H1 (cell line): ENCODE data around the gene SYNJ2BP. TPM values are rescaled to one million over a fixed set of nuclear protein-coding genes. Genes with fewer than 3 reads are reported as not detected.
"Not testable (repeated sequence)": the region's sequence is repeated elsewhere in the genome, so short reads cannot be mapped to it uniquely, and the experiment has no call there.

Experiments
- CTCF ChIA-PET: fragments of 300-600 bp; sonication (Branson Sonifier 250); formaldehyde crosslinking; loops from one replicate; lab custom pipeline; 2021; ENCODE audit not compliant: partially characterized antibody; lab: Charles Lee
- POLR2A ChIA-PET: fragments of 300-600 bp; sonication (Branson Sonifier 250); formaldehyde crosslinking; loops from one replicate; lab custom pipeline; 2021; ENCODE audit warnings: inconsistent platforms; ENCODE audit not compliant: partially characterized antibody; lab: Charles Lee
- DNase-seq, 2 experiments: peaks; one replicate each; pipeline versions ENCODE4 v3.0.0 to v3.0.0-alpha.2; 2010 to 2022; ENCODE audit warnings: low spot score in 2 of 2, low read depth in 1 of 2, mixed read lengths in 1 of 2
- FAIRE-seq: peaks from 2 replicates; lab custom pipeline; 2011; peaks lifted over from hg19 to GRCh38; lab: Jason Lieb, UNC
- H2AFZ ChIP-seq: 2 replicates; pipeline ENCODE4 v1.8.1; 2012; ENCODE audit warnings: low read length, inconsistent platforms
- H2AK5ac ChIP-seq: 2 replicates; pipeline ENCODE4 v1.6.1; 2013; ENCODE audit warnings: low read depth, low read length
- H2BK120ac ChIP-seq: replicated peaks from 2 replicates; pipeline ENCODE3; 2013; ENCODE audit warnings: low read depth, low read length, inconsistent platforms
- H2BK12ac ChIP-seq: 2 replicates; pipeline ENCODE4 v1.6.1; 2013; ENCODE audit warnings: low read depth, low read length
- H2BK15ac ChIP-seq: 2 replicates; pipeline ENCODE4 v1.6.1; 2013; ENCODE audit warnings: low read length
- H2BK20ac ChIP-seq: 2 replicates; pipeline ENCODE4 v1.6.1; 2013; ENCODE audit warnings: low read length
- H2BK5ac ChIP-seq: 2 replicates; pipeline ENCODE4 v1.6.1; 2013; ENCODE audit warnings: low read depth, low read length
- H3K14ac ChIP-seq: 2 replicates; pipeline ENCODE4 v1.6.1; 2013; ENCODE audit warnings: inconsistent platforms; ENCODE audit not compliant: insufficient read length
- H3K18ac ChIP-seq: 2 replicates; pipeline ENCODE4 v1.6.1; 2013; ENCODE audit warnings: low read length; ENCODE audit errors: extremely low read depth
- H3K23ac ChIP-seq: 2 replicates; pipeline ENCODE4 v1.6.1; 2013; ENCODE audit warnings: inconsistent platforms; ENCODE audit not compliant: insufficient read length
- H3K23me2 ChIP-seq: 2 replicates; pipeline ENCODE4 v1.6.1; 2013; ENCODE audit warnings: low read depth, low read length
- H3K27ac ChIP-seq: 2 replicates; pipeline ENCODE4 v1.6.1; 2011; ENCODE audit warnings: low read depth, low read length, inconsistent platforms
- H3K27me3 ChIP-seq, 4 experiments: replicated peaks in 1 of 4; 1 replicate in 1 of 4; 2 replicates in 3 of 4; pipeline versions ENCODE4 v1.6.1 to v1.8.1; 2011 to 2013; ENCODE audit warnings: low read length in 3 of 4, mild to moderate bottlenecking in 3 of 4, inconsistent platforms in 2 of 4, mixed read lengths in 2 of 4, moderate library complexity in 1 of 4; ENCODE audit not compliant: control insufficient read depth in 3 of 4, insufficient read depth in 3 of 4; ENCODE audit errors: extremely low read depth in 1 of 4
- H3K36me3 ChIP-seq, 4 experiments: 2 replicates each; pipeline versions ENCODE4 v1.6.1 to v1.8.1; 2011 to 2013; ENCODE audit warnings: mild to moderate bottlenecking in 4 of 4, low read length in 3 of 4, moderate library complexity in 2 of 4, control low read depth in 1 of 4, inconsistent platforms in 1 of 4; ENCODE audit not compliant: insufficient read depth in 4 of 4, control insufficient read depth in 2 of 4
- H3K4ac ChIP-seq: replicated peaks from 2 replicates; pipeline ENCODE3; 2013; ENCODE audit warnings: low read length, low read depth, mixed read lengths, inconsistent platforms; ENCODE audit not compliant: insufficient read length
- H3K4me1 ChIP-seq, 4 experiments: replicated peaks in 1 of 4; 1 replicate in 1 of 4; 2 replicates in 3 of 4; pipeline versions ENCODE4 v1.6.1 to v1.8.1; 2011 to 2013; ENCODE audit warnings: low read length in 3 of 4, inconsistent platforms in 2 of 4, mixed read lengths in 1 of 4; ENCODE audit not compliant: insufficient read depth in 4 of 4, control insufficient read depth in 3 of 4
- H3K4me2 ChIP-seq, 2 experiments: 2 replicates each; pipeline versions ENCODE4 v1.6.1 to v1.8.1; 2011 to 2013; ENCODE audit warnings: low read depth in 2 of 2, low read length in 2 of 2, control low read depth in 1 of 2, inconsistent platforms in 1 of 2, mild to moderate bottlenecking in 1 of 2; ENCODE audit not compliant: insufficient read depth in 1 of 2
- H3K4me3 ChIP-seq, 4 experiments: fragments of 200-600, 300-600 bp in 1 of 4; sonication (generic), shearing (Covaris generic), sonication (Bioruptor Twin) in 1 of 4; 2 replicates each; pipeline versions ENCODE4 v1.5.1 to v1.8.1; 2011 to 2016; ENCODE audit warnings: low read length in 4 of 4, low read depth in 3 of 4, control low read depth in 2 of 4, inconsistent platforms in 2 of 4, mild to moderate bottlenecking in 2 of 4, mixed read lengths in 1 of 4, moderate library complexity in 1 of 4; ENCODE audit not compliant: insufficient read depth in 2 of 4; ENCODE audit errors: extremely low read depth in 1 of 4
- H3K56ac ChIP-seq: replicated peaks from 2 replicates; pipeline ENCODE3; 2013; ENCODE audit warnings: low read depth, mild to moderate bottlenecking, mixed read lengths, low read length, inconsistent platforms; ENCODE audit not compliant: insufficient read length
- H3K79me1 ChIP-seq: 2 replicates; pipeline ENCODE4 v1.6.1; 2013; ENCODE audit warnings: low read depth, low read length, control low read depth
- H3K79me2 ChIP-seq, 2 experiments: 2 replicates each; pipeline versions ENCODE4 v1.6.1 to v1.8.1; 2012 to 2013; ENCODE audit warnings: low read length in 2 of 2, mild to moderate bottlenecking in 2 of 2, inconsistent platforms in 1 of 2; ENCODE audit not compliant: insufficient read depth in 2 of 2, control insufficient read depth in 1 of 2
- H3K9ac ChIP-seq, 4 experiments: replicated peaks in 1 of 4; 1 replicate in 1 of 4; 2 replicates in 3 of 4; pipeline versions ENCODE4 v1.6.1 to v1.8.1; 2011 to 2013; ENCODE audit warnings: low read depth in 3 of 4, low read length in 3 of 4, control low read depth in 2 of 4, mild to moderate bottlenecking in 2 of 4, moderate library complexity in 2 of 4, inconsistent platforms in 1 of 4; ENCODE audit errors: extremely low read depth in 1 of 4
- H3K9me3 ChIP-seq, 2 experiments: 2 replicates each; pipeline versions ENCODE4 v1.6.1 to v1.8.1; 2012 to 2013; ENCODE audit warnings: mild to moderate bottlenecking in 2 of 2, moderate library complexity in 2 of 2, control low read depth in 1 of 2, inconsistent platforms in 1 of 2, low read depth in 1 of 2, low read length in 1 of 2, mixed read lengths in 1 of 2; ENCODE audit not compliant: insufficient read depth in 2 of 2
- H4K20me1 ChIP-seq, 2 experiments: replicated peaks in 1 of 2; 2 replicates each; pipeline versions ENCODE3 to v1.8.1; 2011 to 2013; ENCODE audit warnings: inconsistent platforms in 2 of 2, low read length in 2 of 2, mild to moderate bottlenecking in 1 of 2; ENCODE audit not compliant: insufficient read depth in 2 of 2, control insufficient read depth in 1 of 2
- H4K5ac ChIP-seq: 2 replicates; pipeline ENCODE4 v1.6.1; 2013; ENCODE audit warnings: low read length, low read depth, mixed read lengths, inconsistent platforms; ENCODE audit not compliant: insufficient read length
- H4K8ac ChIP-seq: 2 replicates; pipeline ENCODE4 v1.8.0; 2013; ENCODE audit warnings: mild to moderate bottlenecking, moderate library complexity, low read length, inconsistent platforms; ENCODE audit not compliant: insufficient read depth; ENCODE audit errors: extremely low read depth
- H4K91ac ChIP-seq: replicated peaks from 2 replicates; pipeline ENCODE3; 2013; ENCODE audit warnings: low read length, mixed read lengths, inconsistent platforms; ENCODE audit not compliant: insufficient read length
- CTBP2 ChIP-seq: IDR thresholded peaks from 2 replicates; pipeline ENCODE4 v1.7.0; 2011; ENCODE audit warnings: borderline replicate concordance, mild to moderate bottlenecking, moderate library complexity, mixed read lengths, low read length; ENCODE audit not compliant: insufficient read depth, insufficient read length
- FOSL1 ChIP-seq: IDR thresholded peaks from 2 replicates; pipeline ENCODE4 v1.6.1; 2011; ENCODE audit warnings: mild to moderate bottlenecking, low read depth, low read length, moderate library complexity; ENCODE audit not compliant: insufficient read depth
- POLR2AphosphoS5 ChIP-seq: IDR thresholded peaks from 2 replicates; pipeline ENCODE4 v1.6.1; 2011; ENCODE audit warnings: low read depth, low read length
- WGBS, 2 experiments: shearing (Covaris generic) in 1 of 2; methylation state at CpG; one replicate each; pipeline versions ENCODE4 v1.1.6 to v1.1.7; 2013 to 2015; ENCODE audit warnings: low lambda C conversion rate in 2 of 2, mixed read lengths in 2 of 2, inconsistent platforms in 1 of 2, low coverage in 1 of 2, missing lambda C conversion rate in 1 of 2; ENCODE audit not compliant: insufficient replicate concordance in 2 of 2, insufficient coverage in 1 of 2, insufficient read length in 1 of 2; ENCODE audit errors: extremely low coverage in 1 of 2, missing lambda C conversion rate in 1 of 2; 5-methylcytosine and 5-hydroxymethylcytosine counted together
- polyA plus RNA-seq, 7 experiments: library from polyadenylated mRNA; depleted of rRNA in 3 of 7; stranded (reverse) in 5 of 7; unstranded in 2 of 7; fragments of >200 nt in 5 of 7; fragments of 200-250 nt in 2 of 7; gene quantifications; 1 replicate in 5 of 7; 2 replicates in 1 of 7; 4 replicates in 1 of 7; pipeline versions ENCODE4 v1.2.1 to v1.2.3, GENCODE V29; 2011 to 2013; ENCODE audit warnings: missing spikeins in 2 of 7, mixed read lengths in 2 of 7
- total RNA-seq: library from RNA; stranded (reverse); fragmentation: NEBNext Ultra II Directional; extraction: Animal tissue kit (Norgen Biotek cat#: 25700); gene quantifications from 2 replicates; pipeline ENCODE4 v1.2.1, GENCODE V29; 2021

SYNJ2BP gene
- total and polyA plus RNA-seq, 2 of the 8 experiments (the other 6 are each of a cell fraction or from before 2014, with no cell fraction given) = 9.6 to 30.6 TPM

- TF ChIP-seq CTBP2 (no peak), POLR2AphosphoS5 (no peak), FOSL1 (no peak)
Measured at GRCh38 chr14:70436867-70437266, 20.0 kb upstream of the SYNJ2BP start (continued).

GRCh38 chr14:70426555-70426954, 9.7 kb upstream of the SYNJ2BP start:
- WGBS, 2 experiments = 64% methylated on average over 4 of the region's 4 CpGs; no CpG with 5 or more reads in 1 of the 2 experiments
- CTCF ChIA-PET = interaction anchor here (1.1 kb wide), 1 partner anchor 16 kb away, joined by 3 read pairs; no protein-coding TSS in a partner anchor
- H3K9ac ChIP-seq = not testable (repeated sequence)

More at GRCh38 chr14:70426555-70426954, 9.7 kb upstream of the SYNJ2BP start:
- H3K14ac ChIP-seq, H3K36me3 ChIP-seq, H2BK12ac ChIP-seq, H3K4me3 ChIP-seq, H3K23ac ChIP-seq, H2BK120ac ChIP-seq, FAIRE-seq, DNase-seq, H2BK15ac ChIP-seq, H2AK5ac ChIP-seq, H3K27me3 ChIP-seq, H4K5ac ChIP-seq, H4K8ac ChIP-seq, H3K18ac ChIP-seq, H3K79me1 ChIP-seq, H2AFZ ChIP-seq, POLR2A ChIA-PET, H4K91ac ChIP-seq, H4K20me1 ChIP-seq, H3K4ac ChIP-seq, H3K79me2 ChIP-seq, H2BK5ac ChIP-seq, H3K4me2 ChIP-seq, H3K4me1 ChIP-seq, H3K23me2 ChIP-seq, H3K56ac ChIP-seq, H2BK20ac ChIP-seq, H3K27ac ChIP-seq: not testable (repeated sequence)
- H3K9me3 ChIP-seq = peaks cover 15 to 16% of the 10 kb centered on the region in 2 experiments; a peak in 3 of 4 replicates
